ENCODE data around the gene VEPH1.

The VEPH1 gene

GRCh38 chr3:157390713-157391515, 112.3 kb downstream of the VEPH1 start:
- TF ChIP-seq CTCF (IDR thresholded peaks at IDR 0.05; ENCODE audit: low read depth, low read length, poor library complexity, severe bottlenecking) (no peak), EZH2phosphoT487 (IDR thresholded peaks at IDR 0.05; ENCODE audit: borderline replicate concordance, low read length) (no peak)
- Histone ChIP-seq H3K9me3 (ENCODE audit: control insufficient read depth, insufficient read depth, low read length) (no peaks in the 10 kb centered on the region), H3K9me2 (replicated peaks; ENCODE audit: control insufficient read depth, low read length) (no peaks in the 10 kb centered on the region), H4K20me1 (ENCODE audit: control insufficient read depth, insufficient read depth, low read depth, low read length) (no peaks in the 10 kb centered on the region), H3K4me2 (ENCODE audit: low read length) (no peak overlapping the region), H3K27me3 (ENCODE audit: control insufficient read depth, low read length) (no peaks in the 10 kb centered on the region), H3K27ac (ENCODE audit: low read depth, low read length) (no peak overlapping the region), H3K36me3 (ENCODE audit: control insufficient read depth, low read length) (no peaks in the 10 kb centered on the region), H3K4me1 (ENCODE audit: control insufficient read depth, low read length) (no peaks in the 10 kb centered on the region), H3K79me2 (ENCODE audit: control insufficient read depth, low read length) (no peaks in the 10 kb centered on the region), H3F3A (ENCODE audit: control insufficient read depth, insufficient read depth) (no peaks in the 10 kb centered on the region), H3K4me3 (ENCODE audit: low read length) (no peak overlapping the region)

DNA sequence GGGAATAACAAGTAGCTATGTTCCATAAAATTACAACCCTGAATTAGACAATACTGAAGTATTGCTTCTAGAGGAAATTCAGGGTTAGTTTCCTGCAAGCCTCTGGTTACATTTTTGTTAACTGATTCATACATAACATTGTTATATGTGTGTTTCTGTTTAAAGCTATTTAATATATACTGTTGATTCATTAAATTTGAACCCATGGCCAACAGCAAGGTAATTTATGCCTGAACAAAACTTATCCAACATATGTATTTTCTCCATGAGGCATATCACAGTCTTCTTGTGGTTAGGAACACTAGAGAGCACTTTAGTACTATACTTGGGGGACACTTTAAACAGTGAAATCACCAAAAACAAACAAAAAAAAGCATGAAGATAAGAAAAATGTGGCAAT, 114.2 kb downstream of the VEPH1 start:
- Histone ChIP-seq H3K27me3 (ENCODE audit: control insufficient read depth, low read length) (no peaks in the 10 kb centered on the region), H3K4me3 (ENCODE audit: low read length) (no peak overlapping the region), H3K79me2 (ENCODE audit: control insufficient read depth, low read length) (no peaks in the 10 kb centered on the region), H3F3A (ENCODE audit: control insufficient read depth, insufficient read depth) (no peaks in the 10 kb centered on the region), H3K27ac (ENCODE audit: low read depth, low read length) (no peak overlapping the region), H3K36me3 (ENCODE audit: control insufficient read depth, low read length) (no peaks in the 10 kb centered on the region), H4K20me1 (ENCODE audit: control insufficient read depth, insufficient read depth, low read depth, low read length) (no peaks in the 10 kb centered on the region), H3K4me1 (ENCODE audit: control insufficient read depth, low read length) (no peaks in the 10 kb centered on the region), H3K9me3 (ENCODE audit: control insufficient read depth, insufficient read depth, low read length) (no peaks in the 10 kb centered on the region), H3K9me2 (replicated peaks; ENCODE audit: control insufficient read depth, low read length) (no peaks in the 10 kb centered on the region), H3K4me2 (ENCODE audit: low read length) (no peak overlapping the region)
- TF ChIP-seq CTCF (IDR thresholded peaks at IDR 0.05; ENCODE audit: low read depth, low read length, poor library complexity, severe bottlenecking), result no peak
- TF ChIP-seq EZH2phosphoT487 (IDR thresholded peaks at IDR 0.05; ENCODE audit: borderline replicate concordance, low read length), result no peak

DNA sequence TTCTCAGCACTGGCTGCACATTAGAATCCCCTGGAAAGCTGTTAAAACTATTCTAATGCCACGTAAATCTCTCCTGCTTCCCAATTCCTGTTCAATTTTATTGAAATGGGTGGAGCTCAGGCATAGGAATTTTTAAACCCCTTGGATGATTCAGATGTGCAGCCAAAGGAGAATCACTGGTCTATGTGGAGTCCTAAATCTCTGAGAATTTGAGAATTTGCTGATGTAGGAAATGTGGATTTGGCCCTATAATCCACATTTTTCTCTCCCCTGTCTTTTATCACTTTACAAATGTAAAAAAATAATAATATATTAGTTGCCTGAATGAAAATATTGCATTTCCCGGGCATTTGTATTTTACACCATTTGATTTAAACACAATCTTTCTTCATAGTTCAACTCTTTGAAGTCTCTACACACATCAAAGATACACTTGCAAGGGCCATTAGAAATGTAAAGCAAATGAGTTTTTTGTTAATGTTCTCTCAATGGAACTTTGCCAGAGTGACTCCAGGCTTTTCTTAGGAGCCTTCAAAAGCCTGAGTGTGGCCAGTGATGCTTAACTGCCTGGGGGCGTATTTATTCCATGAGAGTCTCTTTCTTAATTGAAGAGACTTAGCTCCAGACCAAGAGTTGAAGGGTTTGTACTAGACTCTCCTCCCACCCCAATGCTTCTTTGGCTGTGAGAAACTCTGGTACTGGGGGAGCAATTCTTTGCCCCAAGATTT, 115.3 kb downstream of the VEPH1 start:
- Histone ChIP-seq H3K4me3 (ENCODE audit: low read length) (no peak overlapping the region), H3K9me2 (replicated peaks; ENCODE audit: control insufficient read depth, low read length) (no peaks in the 10 kb centered on the region), H3K36me3 (ENCODE audit: control insufficient read depth, low read length) (no peaks in the 10 kb centered on the region), H3K9me3 (ENCODE audit: control insufficient read depth, insufficient read depth, low read length) (no peaks in the 10 kb centered on the region), H3K79me2 (ENCODE audit: control insufficient read depth, low read length) (no peaks in the 10 kb centered on the region), H3K4me2 (ENCODE audit: low read length) (no peak overlapping the region), H4K20me1 (ENCODE audit: control insufficient read depth, insufficient read depth, low read depth, low read length) (no peaks in the 10 kb centered on the region), H3F3A (ENCODE audit: control insufficient read depth, insufficient read depth) (no peaks in the 10 kb centered on the region), H3K4me1 (ENCODE audit: control insufficient read depth, low read length) (no peaks in the 10 kb centered on the region), H3K27ac (ENCODE audit: low read depth, low read length) (no peak overlapping the region), H3K27me3 (ENCODE audit: control insufficient read depth, low read length) (no peaks in the 10 kb centered on the region)
- TF ChIP-seq CTCF (IDR thresholded peaks at IDR 0.05; ENCODE audit: low read depth, low read length, poor library complexity, severe bottlenecking) (no peak), EZH2phosphoT487 (IDR thresholded peaks at IDR 0.05; ENCODE audit: borderline replicate concordance, low read length) (no peak)

Measured in DOHH2 (cell line).